Type B pancreatic cell (in vitro differentiated cells): ENCODE data around the gene DUXA. TPM values are rescaled to one million over a fixed set of nuclear protein-coding genes. Genes with fewer than 3 reads are reported as not detected.
A peak's percentile ranks its signal among the peaks of the same experiment; 100 is the strongest.
"Not testable (repeated sequence)": the region's sequence is repeated elsewhere in the genome, so short reads cannot be mapped to it uniquely, and the experiment has no call there.

Source experiments
- DNase-seq: peaks from one replicate; pipeline ENCODE4 v3.0.0; 2021; ENCODE audit warnings: mixed read lengths; ENCODE audit not compliant: unreplicated experiment; ENCODE audit errors: extremely low spot score
- H3K27ac Mint-ChIP-seq: 2 replicates; pipeline ENCODE4 v1.8.0; 2021; ENCODE audit warnings: mild to moderate bottlenecking, mixed read lengths
- H3K27me3 Mint-ChIP-seq: 2 replicates; pipeline ENCODE4 v1.8.0; 2021; ENCODE audit warnings: mixed read lengths
- H3K36me3 Mint-ChIP-seq: 2 replicates; pipeline ENCODE4 v1.8.0; 2021; ENCODE audit warnings: mixed read lengths
- H3K4me1 Mint-ChIP-seq: one replicate; pipeline ENCODE4 v1.8.0; 2021; ENCODE audit warnings: mixed read lengths; ENCODE audit not compliant: unreplicated experiment
- H3K4me3 Mint-ChIP-seq: 2 replicates; pipeline ENCODE4 v1.8.0; 2021; ENCODE audit warnings: mild to moderate bottlenecking, mixed read lengths
- H3K9me3 Mint-ChIP-seq: 2 replicates; pipeline ENCODE4 v1.8.0; 2021; ENCODE audit warnings: mixed read lengths
- CTCF ChIP-seq: fragments of 200-600 bp; sonication (generic); conservative IDR thresholded peaks from 2 replicates; pipeline ENCODE4 v1.5.0; 2021; ENCODE audit warnings: antibody characterized with exemption, mild to moderate bottlenecking
- total RNA-seq: library from RNA; stranded (reverse); gene quantifications from 2 replicates; pipeline ENCODE4 v1.2.1, GENCODE V29; 2021; ENCODE audit warnings: low replicate concordance

Gene DUXA
- total RNA-seq, 1 donor from 2014 or later: not detected

- Mint-ChIP-seq H3K4me3 (no peak overlapping the region), H3K27me3 (no peaks in the 10 kb centered on the region), H3K9me3 (no peaks in the 10 kb centered on the region), H3K27ac (no peak overlapping the region), H3K36me3 (no peaks in the 10 kb centered on the region), H3K4me1 (no peaks in the 10 kb centered on the region)
- TF ChIP-seq CTCF: no peak
- DNase-seq: no peak
Observed at GRCh38 chr19:57118848-57119247, 48.4 kb downstream of the DUXA start.

GRCh38 chr19:57113501-57113900 is 53.8 kb downstream of the DUXA start:
- H3K36me3 Mint-ChIP-seq, H3K27ac Mint-ChIP-seq, DNase-seq, H3K27me3 Mint-ChIP-seq, H3K9me3 Mint-ChIP-seq, H3K4me3 Mint-ChIP-seq, H3K4me1 Mint-ChIP-seq: not testable (repeated sequence)

GRCh38 chr19:57111329-57111644 is 56.0 kb downstream of the DUXA start:
- Mint-ChIP-seq H3K4me3 (no peak overlapping the region), H3K36me3 (no peaks in the 10 kb centered on the region), H3K9me3 (peaks cover 10% of the 10 kb centered on the region), H3K4me1 (no peaks in the 10 kb centered on the region), H3K27me3 (no peaks in the 10 kb centered on the region), H3K27ac (no peak overlapping the region)
- TF ChIP-seq CTCF: no peak
- DNase-seq: no peak

- Mint-ChIP-seq H3K4me3 (no peak overlapping the region), H3K27me3 (no peaks in the 10 kb centered on the region), H3K36me3 (no peaks in the 10 kb centered on the region), H3K9me3 (peaks cover 10% of the 10 kb centered on the region), H3K4me1 (no peaks in the 10 kb centered on the region), H3K27ac (no peak overlapping the region)
- no peak for DNase-seq
- no peak for TF ChIP-seq CTCF
Observed at GRCh38 chr19:57110592-57111328, 56.5 kb downstream of the DUXA start.

GRCh38 chr19:57106722-57107235 is 60.5 kb downstream of the DUXA start:
- peaks cover 20% of the 10 kb centered on the region for H3K9me3 Mint-ChIP-seq
- no peak overlapping the region for H3K27ac Mint-ChIP-seq
- no peak overlapping the region for H3K4me3 Mint-ChIP-seq
- no peaks in the 10 kb centered on the region for H3K4me1 Mint-ChIP-seq
- DNase-seq: peak; percentile 63
- TF ChIP-seq CTCF: no peak
- H3K27me3 Mint-ChIP-seq: no peaks in the 10 kb centered on the region
- H3K36me3 Mint-ChIP-seq: no peaks in the 10 kb centered on the region

GRCh38 chr19:57105976-57106721 is 61.1 kb downstream of the DUXA start:
- no peak overlapping the region for H3K4me3 Mint-ChIP-seq
- H3K9me3 Mint-ChIP-seq: peaks cover 14% of the 10 kb centered on the region
- H3K27ac Mint-ChIP-seq: no peak overlapping the region
- H3K36me3 Mint-ChIP-seq: no peaks in the 10 kb centered on the region
- no peaks in the 10 kb centered on the region for H3K4me1 Mint-ChIP-seq
- no peak for TF ChIP-seq CTCF
- no peaks in the 10 kb centered on the region for H3K27me3 Mint-ChIP-seq
- peak; percentile 64 for DNase-seq
